M059J (cell line): Measurements from ENCODE around the gene ATXN7L3. TPM values are rescaled to one million over a fixed set of nuclear protein-coding genes. Genes with fewer than 3 reads are reported as not detected.

ENCODE experiments used
- DNase-seq: peaks from one replicate; pipeline ENCODE4 v3.0.0-alpha.2; 2012; ENCODE audit warnings: low read depth
- total RNA-seq: library from RNA; depleted of rRNA; stranded (reverse); fragments of >200 nt; shearing (Covaris generic); gene quantifications from 2 replicates; pipeline ENCODE4 v1.2.3, GENCODE V29; 2014

The ATXN7L3 gene
- total RNA-seq, 1 experiment from 2014 or later, result 32.7 TPM

GRCh38 chr17:44218344-44219107 is 18.8 kb upstream of the ATXN7L3 start:
- DNase-seq, result peak; percentile 87

- no peak for DNase-seq
Observed at GRCh38 chr17:44217738-44218343, 18.2 kb upstream of the ATXN7L3 start.

GRCh38 chr17:44216694-44217093 is 17.0 kb upstream of the ATXN7L3 start:
- no peak for DNase-seq

- no peak for DNase-seq
Observed at GRCh38 chr17:44216173-44216572, 16.5 kb upstream of the ATXN7L3 start.

GRCh38 chr17:44214896-44215295 is 15.2 kb upstream of the ATXN7L3 start:
- no peak for DNase-seq

GRCh38 chr17:44214230-44214494 is 14.5 kb upstream of the ATXN7L3 start:
- DNase-seq, result no peak

GRCh38 chr17:44213403-44214229 is 13.9 kb upstream of the ATXN7L3 start:
- DNase-seq, result no peak

- DNase-seq, result no peak
Observed at GRCh38 chr17:44212507-44213402, 13.1 kb upstream of the ATXN7L3 start.

- no peak for DNase-seq
Observed at GRCh38 chr17:44211281-44212265, 11.9 kb upstream of the ATXN7L3 start.

- no peak for DNase-seq
Observed at GRCh38 chr17:44210342-44211192, 10.9 kb upstream of the ATXN7L3 start.

GRCh38 chr17:44209786-44210341 is 10.2 kb upstream of the ATXN7L3 start:
- DNase-seq, result peak; percentile 32

GRCh38 chr17:44207743-44208142 is 8.1 kb upstream of the ATXN7L3 start:
- DNase-seq, result no peak

GRCh38 chr17:44207319-44207718 is 7.6 kb upstream of the ATXN7L3 start:
- DNase-seq, result no peak

- DNase-seq, result no peak
Observed at GRCh38 chr17:44206825-44207155, 7.1 kb upstream of the ATXN7L3 start.

- no peak for DNase-seq
Observed at GRCh38 chr17:44205962-44206824, 6.5 kb upstream of the ATXN7L3 start.

GRCh38 chr17:44204441-44204882 is 4.8 kb upstream of the ATXN7L3 start:
- DNase-seq, result peak; percentile 73

GRCh38 chr17:44203731-44204440 is 4.2 kb upstream of the ATXN7L3 start:
- DNase-seq, result peak; percentile 32

GRCh38 chr17:44202756-44203155 is 3.1 kb upstream of the ATXN7L3 start:
- no peak for DNase-seq
